ENCODE results near the gene GP9.

Gene GP9

DNA sequence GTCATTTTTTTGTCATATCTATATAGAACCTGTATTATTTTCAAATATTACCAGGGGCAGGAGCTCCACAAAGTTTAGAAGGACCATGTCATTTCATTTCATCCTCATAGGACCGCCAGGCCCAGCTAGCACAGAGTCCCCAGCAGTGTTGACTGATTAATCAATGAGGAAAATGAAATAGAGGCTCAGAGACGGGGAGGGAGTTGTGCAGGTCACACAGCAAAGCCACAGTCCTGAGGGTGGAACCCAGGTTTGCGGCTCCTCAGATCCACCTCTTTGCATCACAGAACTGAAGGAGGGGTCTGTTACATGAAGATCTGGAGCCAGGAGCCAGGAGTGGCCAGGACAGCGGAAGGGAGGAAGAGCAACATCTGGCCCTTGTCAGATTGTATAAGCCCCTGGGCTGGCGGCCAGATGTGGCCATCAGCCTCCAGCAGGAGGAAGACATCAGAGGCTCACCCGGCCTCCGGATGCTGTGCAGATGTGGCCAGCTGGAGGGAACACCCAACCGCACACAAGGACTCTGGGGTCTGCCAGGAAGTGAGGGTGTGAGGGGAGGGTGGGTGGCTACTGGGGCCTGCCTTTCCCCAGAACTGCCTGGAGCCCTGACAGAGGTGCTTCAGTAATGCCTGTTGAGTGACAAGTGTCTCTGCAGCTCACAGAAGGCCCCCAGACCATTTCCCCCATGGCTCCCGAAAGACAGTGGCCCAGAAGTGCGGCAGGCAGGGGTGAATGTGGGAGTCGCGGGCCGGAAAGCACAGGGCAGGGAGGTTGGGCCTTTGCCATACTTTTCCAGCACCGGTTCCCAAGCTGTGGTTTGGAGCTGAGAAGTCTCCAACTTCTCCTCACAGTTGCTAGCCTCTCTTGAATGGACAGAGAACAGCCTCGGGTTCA, 38.2 kb upstream of the GP9 start:
- Mint-ChIP-seq H3K4me3 (no peak overlapping the region), H3K27me3 (no peaks in the 10 kb centered on the region), H3K27ac (no peak overlapping the region), H3K36me3 (no peaks in the 10 kb centered on the region), H3K4me1 (peaks cover 12 to 13% of the 10 kb centered on the region in 2 donors), H3K9me3 (no peaks in the 10 kb centered on the region)
- ATAC-seq (replicated peaks) (no peak), DNase-seq (no peak)

DNA sequence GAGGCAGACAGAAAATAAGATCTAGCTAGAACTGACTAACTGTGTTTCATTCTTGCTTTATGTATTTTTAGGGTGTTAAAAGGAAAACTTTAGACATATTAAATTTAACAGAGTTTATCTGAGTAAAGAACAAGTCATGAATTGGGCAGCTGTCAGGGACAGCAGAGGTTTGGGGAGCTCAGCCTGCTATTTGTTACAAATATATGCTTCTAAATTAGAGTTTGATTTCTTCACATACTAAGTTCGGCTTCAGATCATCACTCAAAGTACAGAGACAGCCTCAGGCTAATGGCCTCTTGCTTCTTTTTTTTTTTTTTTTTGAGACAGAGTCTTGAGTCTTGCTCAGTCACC, 37.6 kb upstream of the GP9 start:
- Mint-ChIP-seq H3K27ac (no peak overlapping the region), H3K4me1 (peaks cover 7 to 9% of the 10 kb centered on the region in 2 donors), H3K27me3 (no peaks in the 10 kb centered on the region), H3K36me3 (no peaks in the 10 kb centered on the region), H3K9me3 (no peaks in the 10 kb centered on the region), H3K4me3 (no peak overlapping the region)
- DNase-seq, result no peak
- no peak for ATAC-seq (replicated peaks)

DNA sequence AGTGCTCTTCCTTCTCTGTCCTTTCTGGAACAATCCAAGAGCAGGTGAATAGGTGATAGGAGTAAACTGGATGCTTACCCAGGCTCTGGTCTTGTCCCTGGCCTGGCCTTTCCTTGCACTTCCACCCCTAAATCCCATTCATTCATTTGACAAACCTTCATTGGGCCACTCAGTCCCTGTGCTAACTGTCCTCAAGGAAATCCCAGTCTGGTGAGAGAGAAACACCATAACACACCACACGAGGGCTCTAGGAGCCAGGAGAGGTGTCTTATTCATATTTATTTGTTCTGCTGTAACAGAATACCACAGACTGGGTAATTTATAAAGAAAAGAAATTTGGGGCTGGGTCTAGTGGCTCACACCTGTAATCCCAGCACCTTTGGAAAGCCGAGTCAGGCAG, 36.7 kb upstream of the GP9 start:
- H3K4me1 Mint-ChIP-seq, result peaks cover 5 to 7% of the 10 kb centered on the region in 2 donors
- no peak overlapping the region for H3K27ac Mint-ChIP-seq
- ATAC-seq (replicated peaks) (no peak), DNase-seq (no peak)
- no peak overlapping the region for H3K4me3 Mint-ChIP-seq
- no peaks in the 10 kb centered on the region for H3K27me3 Mint-ChIP-seq
- no peaks in the 10 kb centered on the region for H3K9me3 Mint-ChIP-seq
- H3K36me3 Mint-ChIP-seq, result no peaks in the 10 kb centered on the region

DNA sequence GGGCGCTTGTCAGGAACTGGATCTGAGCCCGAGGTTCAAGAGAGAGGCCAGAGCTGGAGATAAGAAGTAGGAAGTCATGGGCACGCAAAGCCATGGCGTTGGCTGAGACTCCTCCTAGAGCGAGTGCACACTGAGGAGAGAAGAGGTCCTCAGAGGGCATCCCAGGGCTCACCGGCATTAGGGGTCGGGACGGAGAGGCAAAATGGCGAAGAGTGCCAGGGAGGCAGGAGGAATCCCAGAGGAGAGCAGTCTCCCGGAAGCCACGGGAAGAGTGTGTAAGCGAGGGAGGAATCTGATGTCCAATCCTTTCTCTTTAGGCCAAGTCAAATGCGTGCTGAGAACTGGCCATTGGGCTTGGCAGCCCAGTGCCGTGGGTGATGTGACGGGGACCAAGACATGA, 35.5 kb upstream of the GP9 start:
- DNase-seq (no peak), ATAC-seq (replicated peaks) (no peak)
- H3K27me3 Mint-ChIP-seq, result no peaks in the 10 kb centered on the region
- H3K4me3 Mint-ChIP-seq, result no peak overlapping the region
- H3K4me1 Mint-ChIP-seq, result peaks cover 5 to 7% of the 10 kb centered on the region in 2 donors
- no peak overlapping the region for H3K27ac Mint-ChIP-seq
- H3K36me3 Mint-ChIP-seq, result no peaks in the 10 kb centered on the region
- no peaks in the 10 kb centered on the region for H3K9me3 Mint-ChIP-seq

DNA sequence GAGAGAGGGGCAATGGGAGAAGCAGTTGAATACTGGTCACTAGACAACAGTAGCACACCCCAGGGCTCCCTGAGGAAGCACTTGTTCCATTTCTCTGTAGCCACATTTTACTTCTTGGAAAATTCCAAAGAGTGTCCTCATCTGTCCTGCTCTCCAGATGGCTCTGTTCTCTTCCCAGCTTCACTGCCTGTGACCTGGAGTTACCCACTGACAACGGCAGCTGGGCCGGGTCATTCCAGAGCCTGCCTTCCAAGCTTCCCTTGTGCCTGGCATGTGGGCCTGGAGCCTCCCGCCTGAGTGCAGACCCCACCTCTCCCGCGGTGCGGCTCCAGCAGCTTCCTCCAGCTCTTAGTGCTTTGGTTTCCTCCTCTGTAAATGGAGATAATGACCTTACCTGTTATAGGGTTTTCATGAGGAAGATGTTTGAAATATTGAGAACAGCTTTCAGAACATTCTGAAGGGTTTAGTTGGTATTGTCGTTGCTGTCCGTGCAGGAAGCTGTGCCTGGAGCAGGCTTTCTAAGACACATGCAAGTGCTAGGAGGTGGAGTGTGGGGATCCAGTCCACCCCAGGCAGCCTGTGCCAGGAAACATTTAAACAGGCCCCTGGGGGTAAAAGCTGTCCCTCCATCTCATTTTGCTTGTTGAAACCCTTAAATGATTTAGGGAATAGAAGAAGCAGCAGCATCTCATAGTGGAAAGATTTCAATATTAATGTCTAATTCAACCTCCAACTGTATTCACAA, 34.7 kb upstream of the GP9 start:
- Mint-ChIP-seq H3K27me3 (no peaks in the 10 kb centered on the region), H3K4me3 (no peak overlapping the region), H3K27ac (peak overlapping the region; percentile 95), H3K9me3 (no peaks in the 10 kb centered on the region), H3K36me3 (no peaks in the 10 kb centered on the region), H3K4me1 (peaks cover 5 to 7% of the 10 kb centered on the region in 2 donors)
- ATAC-seq (replicated peaks), result no peak
- no peak for DNase-seq

- Mint-ChIP-seq H3K36me3 (no peaks in the 10 kb centered on the region), H3K9me3 (no peaks in the 10 kb centered on the region), H3K4me1 (peaks cover 5 to 7% of the 10 kb centered on the region in 2 donors), H3K27me3 (no peaks in the 10 kb centered on the region), H3K27ac (peak overlapping the region; percentile 95), H3K4me3 (peak overlapping the region; percentile 77 to 78)
- DNase-seq (peak; percentile 89), ATAC-seq (replicated peaks) (peak; percentile 100)
Observed at GRCh38 chr3:129026728-129027543, 33.6 kb upstream of the GP9 start.

- ATAC-seq (replicated peaks) (no peak), DNase-seq (no peak)
- H3K36me3 Mint-ChIP-seq, result no peaks in the 10 kb centered on the region
- H3K4me1 Mint-ChIP-seq, result peaks cover 5 to 7% of the 10 kb centered on the region in 2 donors
- H3K4me3 Mint-ChIP-seq, result peak overlapping the region in 1 of 2 donors; percentile 78
- peak overlapping the region; percentile 21 for H3K27ac Mint-ChIP-seq
- H3K9me3 Mint-ChIP-seq, result no peaks in the 10 kb centered on the region
- H3K27me3 Mint-ChIP-seq, result peaks cover 0 to 5% of the 10 kb centered on the region in 2 donors
Observed at GRCh38 chr3:129027544-129027880, 33.1 kb upstream of the GP9 start.

DNA sequence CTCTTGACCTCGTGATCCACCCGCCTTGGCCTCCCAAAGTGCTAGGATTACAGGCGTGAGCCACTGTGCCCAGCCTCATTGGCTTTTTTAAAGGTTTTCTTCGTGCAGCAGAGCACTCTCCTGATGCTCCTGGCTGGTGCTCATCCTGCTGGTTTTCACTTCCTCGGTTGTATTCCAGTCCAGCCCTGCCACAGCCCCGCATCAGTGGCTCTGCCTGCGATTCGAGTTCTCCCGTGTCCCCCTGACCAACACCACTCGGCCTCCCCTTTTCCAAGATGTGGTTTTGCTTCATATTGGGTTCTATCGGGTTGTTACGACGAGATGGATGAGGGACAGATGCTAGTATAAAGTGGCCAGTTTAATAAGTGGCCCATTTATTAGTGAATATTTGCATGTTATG, 31.7 kb upstream of the GP9 start:
- H3K36me3 Mint-ChIP-seq, result no peaks in the 10 kb centered on the region
- peaks cover 0 to 7% of the 10 kb centered on the region in 2 donors for H3K27me3 Mint-ChIP-seq
- ATAC-seq (replicated peaks), result no peak
- H3K4me3 Mint-ChIP-seq, result peak overlapping the region in 1 of 2 donors; percentile 28
- peaks cover 5 to 7% of the 10 kb centered on the region in 2 donors for H3K4me1 Mint-ChIP-seq
- H3K9me3 Mint-ChIP-seq, result no peaks in the 10 kb centered on the region
- no peak overlapping the region for H3K27ac Mint-ChIP-seq
- no peak for DNase-seq

- no peaks in the 10 kb centered on the region for H3K36me3 Mint-ChIP-seq
- peaks cover 5 to 7% of the 10 kb centered on the region in 2 donors for H3K4me1 Mint-ChIP-seq
- no peak for ATAC-seq (replicated peaks)
- H3K9me3 Mint-ChIP-seq, result no peaks in the 10 kb centered on the region
- peaks cover 0 to 7% of the 10 kb centered on the region in 2 donors for H3K27me3 Mint-ChIP-seq
- H3K4me3 Mint-ChIP-seq, result no peak overlapping the region
- no peak overlapping the region for H3K27ac Mint-ChIP-seq
- no peak for DNase-seq
Observed at GRCh38 chr3:129030611-129031010, 30.0 kb upstream of the GP9 start.

DNA sequence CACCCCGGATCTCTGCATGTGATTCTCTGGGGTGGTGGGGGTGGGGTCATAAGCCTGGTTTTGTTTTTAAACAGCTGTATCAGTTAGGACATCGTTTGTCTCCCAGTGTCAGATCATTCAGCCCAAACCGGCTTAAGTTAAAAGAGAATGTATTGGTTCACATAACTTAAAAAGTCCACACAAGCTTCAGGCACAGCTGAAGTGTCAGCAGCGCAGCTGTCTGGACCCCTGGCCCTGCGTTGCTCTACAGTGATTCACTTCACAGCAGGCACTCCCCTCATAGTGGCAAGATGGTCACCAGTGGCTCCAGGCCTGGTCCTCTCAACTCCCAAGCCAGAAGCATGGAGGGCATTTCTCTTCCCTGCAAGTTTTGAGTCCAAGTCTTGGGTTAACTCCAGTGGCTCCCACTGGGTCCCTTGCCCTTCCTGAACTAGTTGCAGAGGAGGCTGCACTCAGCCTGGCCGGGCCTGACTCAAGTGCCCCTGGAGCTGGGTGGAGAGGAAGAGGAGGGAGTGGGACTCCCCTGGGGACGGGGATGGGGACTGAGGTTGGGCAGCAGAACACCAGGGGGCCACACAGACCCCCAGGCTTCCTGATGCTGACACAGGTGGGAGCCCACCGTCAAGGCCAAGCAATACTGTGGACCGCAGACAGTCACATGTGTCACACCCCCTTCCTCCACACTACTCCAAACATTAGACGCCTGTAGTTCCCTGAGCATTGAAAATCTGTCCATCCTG, 28.9 kb upstream of the GP9 start:
- ATAC-seq (replicated peaks) (no peak), DNase-seq (no peak)
- no peak overlapping the region for H3K4me3 Mint-ChIP-seq
- H3K36me3 Mint-ChIP-seq, result no peaks in the 10 kb centered on the region
- peaks cover 0 to 4% of the 10 kb centered on the region in 2 donors for H3K4me1 Mint-ChIP-seq
- H3K27me3 Mint-ChIP-seq, result peaks cover 0 to 7% of the 10 kb centered on the region in 2 donors
- no peaks in the 10 kb centered on the region for H3K9me3 Mint-ChIP-seq
- no peak overlapping the region for H3K27ac Mint-ChIP-seq

DNA sequence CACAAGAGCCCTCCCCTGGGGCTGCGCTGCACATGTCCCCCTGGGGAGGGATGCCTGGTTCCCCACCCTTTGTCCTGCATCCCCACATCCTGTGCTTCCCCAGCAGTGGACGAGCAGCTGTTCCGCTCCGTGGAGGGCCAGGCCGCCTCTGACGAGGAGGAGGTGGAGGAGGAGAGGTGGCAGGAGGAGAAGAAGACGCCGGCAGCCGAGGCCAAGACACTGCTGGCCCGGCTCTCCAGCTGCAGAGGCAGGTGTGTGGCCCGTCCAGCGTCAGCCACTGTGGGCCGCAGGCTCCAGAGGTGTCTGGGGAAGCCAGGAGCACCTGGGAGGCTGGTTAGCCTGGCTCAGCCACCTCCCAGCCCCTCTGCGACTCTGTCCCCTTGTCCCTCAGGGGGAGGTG, 27.9 kb upstream of the GP9 start:
- Mint-ChIP-seq H3K9me3 (no peaks in the 10 kb centered on the region), H3K4me3 (no peak overlapping the region), H3K36me3 (no peaks in the 10 kb centered on the region), H3K27me3 (peaks cover 0 to 7% of the 10 kb centered on the region in 2 donors), H3K4me1 (no peaks in the 10 kb centered on the region), H3K27ac (no peak overlapping the region)
- DNase-seq, result no peak
- no peak for ATAC-seq (replicated peaks)

DNA sequence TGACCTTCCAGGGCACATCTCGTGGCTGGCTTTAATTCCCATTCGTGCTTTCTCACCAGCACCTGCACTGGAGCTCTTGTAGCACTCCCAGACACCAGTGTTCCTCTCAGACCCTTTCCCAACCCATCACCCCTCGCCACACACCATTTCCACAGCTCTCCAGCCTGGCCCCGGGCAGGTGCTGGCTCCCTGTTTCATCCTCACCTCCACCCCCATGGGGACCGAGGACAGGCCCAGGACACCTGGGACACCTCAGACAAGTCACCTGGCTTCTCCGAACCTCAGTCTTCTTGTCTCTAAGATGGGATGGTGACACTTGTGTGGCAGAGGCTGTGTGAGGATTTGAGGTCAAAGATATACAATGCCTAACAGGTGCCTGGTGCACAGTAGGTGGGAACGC, 27.4 kb upstream of the GP9 start:
- no peak overlapping the region for H3K27ac Mint-ChIP-seq
- H3K9me3 Mint-ChIP-seq, result no peaks in the 10 kb centered on the region
- H3K36me3 Mint-ChIP-seq, result no peaks in the 10 kb centered on the region
- H3K27me3 Mint-ChIP-seq, result peaks cover 0 to 7% of the 10 kb centered on the region in 2 donors
- H3K4me1 Mint-ChIP-seq, result no peaks in the 10 kb centered on the region
- ATAC-seq (replicated peaks) (no peak), DNase-seq (no peak)
- no peak overlapping the region for H3K4me3 Mint-ChIP-seq

DNA sequence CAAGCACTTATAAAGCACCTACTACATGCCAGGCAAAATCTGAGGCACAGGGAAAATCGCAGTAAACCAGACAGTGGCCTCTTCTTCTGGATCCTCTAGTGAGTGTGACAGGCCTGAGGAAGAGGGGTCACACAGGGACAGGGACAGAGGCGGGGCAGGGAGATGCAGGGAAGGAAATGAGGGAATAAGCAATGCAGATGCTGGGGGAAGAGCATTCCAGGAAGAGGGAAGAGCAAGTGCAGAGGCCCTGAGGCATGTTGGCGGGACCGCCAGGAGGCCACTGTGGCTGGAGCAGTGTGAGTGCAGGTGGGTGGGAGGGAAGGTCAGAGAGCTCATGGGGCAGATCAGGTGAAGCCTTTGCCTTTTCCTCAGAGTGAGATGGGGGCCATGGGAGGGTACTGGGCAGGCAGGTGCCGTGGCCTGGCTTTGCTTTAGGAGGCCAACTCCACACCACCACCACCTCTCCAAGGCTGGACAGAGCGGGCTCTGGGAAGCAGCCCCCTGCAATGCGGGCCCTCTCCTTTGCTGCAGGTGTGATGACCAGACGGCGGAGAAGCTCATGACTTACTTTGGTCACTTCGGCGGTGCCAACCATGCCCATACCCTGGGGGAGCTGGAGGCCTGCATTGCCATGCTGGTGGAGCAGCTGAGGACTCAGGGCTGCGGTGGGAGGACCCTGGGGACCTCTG, 26.8 kb upstream of the GP9 start:
- H3K27ac Mint-ChIP-seq, result no peak overlapping the region
- no peak overlapping the region for H3K4me3 Mint-ChIP-seq
- H3K9me3 Mint-ChIP-seq, result no peaks in the 10 kb centered on the region
- ATAC-seq (replicated peaks) (no peak), DNase-seq (no peak)
- H3K27me3 Mint-ChIP-seq, result peaks cover under 1 to 9% of the 10 kb centered on the region in 2 donors
- H3K4me1 Mint-ChIP-seq, result no peaks in the 10 kb centered on the region
- H3K36me3 Mint-ChIP-seq, result no peaks in the 10 kb centered on the region

All from stimulated activated naive B cell treated with anti-CD40 and anti-IgM and Interleukin-4, amounts not matched to agents 10 μg/mL and 1 μg/mL and 100 μg/mL, for 72 hours (primary cell).